Stomach (tissue), 4 donors: ENCODE results near the gene UBQLN4.

Source experiments
- CTCF ChIP-seq, 7 experiments: fragments of 450-650 bp in 4 of 7; fragments of 200-600 bp in 3 of 7; sonication (generic) in 3 of 7; IDR thresholded peaks; one replicate each; pipeline ENCODE4 v1.5.1; 2016 to 2019; ENCODE audit warnings: antibody characterized with exemption in 7 of 7, control low read depth in 2 of 7, mild to moderate bottlenecking in 1 of 7
- EP300 ChIP-seq: sonication (generic); formaldehyde crosslinking; IDR thresholded peaks from one replicate; pipeline ENCODE4 v1.6.1; 2017; ENCODE audit warnings: antibody characterized with exemption
- POLR2A ChIP-seq, 4 donors: fragments of 450-650 bp; IDR thresholded peaks; one replicate each; pipeline ENCODE4 v1.6.1; 2016; ENCODE audit warnings: antibody characterized with exemption in 4 of 4, control low read depth in 2 of 4, mild to moderate bottlenecking in 1 of 4, moderate library complexity in 1 of 4
- POLR2AphosphoS5 ChIP-seq, 3 donors: sonication (generic); formaldehyde crosslinking; IDR thresholded peaks; one replicate each; pipeline ENCODE4 v1.6.1; 2016; ENCODE audit warnings: antibody characterized with exemption in 3 of 3

- TF ChIP-seq CTCF (IDR thresholded peaks at IDR 0.05) (no peak), POLR2A (IDR thresholded peaks at IDR 0.05) (no peak), EP300 (no peak), POLR2AphosphoS5 (IDR thresholded peaks at IDR 0.05) (no peak)
Observed at GRCh38 chr1:156048663-156049258, 4.8 kb downstream of the UBQLN4 start.
